ENCODE results near the gene CRACR2A.
A peak's percentile ranks its signal among the peaks of the same experiment; 100 is the strongest.

Gene CRACR2A

DNA sequence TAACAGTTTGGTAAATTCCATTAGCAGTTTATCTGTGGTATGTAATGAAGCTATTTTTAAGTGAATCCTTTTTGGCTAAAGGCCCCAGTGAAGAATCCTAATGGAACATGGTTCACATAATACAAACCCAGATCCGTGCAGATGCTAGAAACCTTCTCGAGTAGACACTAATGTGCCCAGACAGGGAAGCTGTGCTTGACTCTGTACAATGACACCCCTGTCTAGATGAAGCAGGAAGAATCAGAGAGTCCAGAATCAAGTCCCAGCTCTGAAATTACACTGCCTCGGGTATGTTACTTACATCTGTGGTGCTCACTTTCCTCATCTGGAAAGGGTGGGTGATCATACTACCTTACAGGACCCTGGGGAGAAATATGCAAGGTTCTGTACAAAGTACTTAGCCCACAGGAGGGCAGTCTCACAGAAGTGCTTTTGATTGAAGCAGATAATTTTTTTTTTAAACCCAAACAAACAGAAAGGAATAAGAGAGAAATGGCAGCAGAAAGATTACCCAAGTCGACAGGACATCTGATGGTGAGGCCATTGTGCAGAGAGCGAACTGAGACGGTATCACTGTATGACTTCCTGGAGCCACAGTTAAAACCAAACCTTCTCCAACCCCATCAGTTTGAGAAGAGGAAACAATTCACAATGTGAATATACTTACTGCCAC is 8.5 kb downstream of the CRACR2A start:
- H3K9me3 Mint-ChIP-seq = no peaks in the 10 kb centered on the region
- H3K4me1 Mint-ChIP-seq = peaks cover 54% of the 10 kb centered on the region
- H3K36me3 Mint-ChIP-seq = peaks cover 23% of the 10 kb centered on the region
- no peak overlapping the region for H3K4me3 Mint-ChIP-seq
- no peaks in the 10 kb centered on the region for H3K27me3 Mint-ChIP-seq
- H3K27ac Mint-ChIP-seq = peak overlapping the region; percentile 13

DNA sequence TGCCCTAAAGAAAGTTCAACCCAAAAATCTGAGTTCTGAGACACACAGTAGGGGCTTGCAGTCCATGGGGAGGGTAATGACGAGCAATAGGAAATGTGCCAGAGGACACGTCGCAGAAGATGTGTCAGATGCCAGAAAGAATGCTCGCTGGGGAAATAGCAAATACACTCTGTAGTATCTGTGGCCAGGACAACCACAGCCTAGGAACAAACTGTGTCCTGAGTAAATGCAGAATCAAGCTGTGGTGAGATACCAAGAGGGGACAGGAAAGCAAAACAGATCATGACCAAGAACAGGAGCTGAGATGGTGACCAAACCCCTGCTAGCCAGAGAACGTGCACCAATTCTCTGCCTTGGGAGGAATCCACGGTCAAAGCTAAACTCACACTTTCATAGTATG is 9.1 kb downstream of the CRACR2A start:
- peaks cover 23% of the 10 kb centered on the region for H3K36me3 Mint-ChIP-seq
- H3K4me3 Mint-ChIP-seq = no peak overlapping the region
- H3K27me3 Mint-ChIP-seq = no peaks in the 10 kb centered on the region
- peaks cover 50% of the 10 kb centered on the region for H3K4me1 Mint-ChIP-seq
- no peaks in the 10 kb centered on the region for H3K9me3 Mint-ChIP-seq
- H3K27ac Mint-ChIP-seq = peak overlapping the region; percentile 6

GRCh38 chr12:3741882-3742672 is 10.8 kb downstream of the CRACR2A start:
- H3K9me3 Mint-ChIP-seq = no peaks in the 10 kb centered on the region
- peaks cover 28% of the 10 kb centered on the region for H3K36me3 Mint-ChIP-seq
- peaks cover 43% of the 10 kb centered on the region for H3K4me1 Mint-ChIP-seq
- H3K27ac Mint-ChIP-seq = no peak overlapping the region
- H3K4me3 Mint-ChIP-seq = no peak overlapping the region
- no peaks in the 10 kb centered on the region for H3K27me3 Mint-ChIP-seq

GRCh38 chr12:3740480-3741231 is 12.3 kb downstream of the CRACR2A start:
- Mint-ChIP-seq H3K4me1 (peaks cover 34% of the 10 kb centered on the region), H3K9me3 (no peaks in the 10 kb centered on the region), H3K27me3 (no peaks in the 10 kb centered on the region), H3K4me3 (no peak overlapping the region), H3K36me3 (peaks cover 15% of the 10 kb centered on the region), H3K27ac (no peak overlapping the region)

DNA sequence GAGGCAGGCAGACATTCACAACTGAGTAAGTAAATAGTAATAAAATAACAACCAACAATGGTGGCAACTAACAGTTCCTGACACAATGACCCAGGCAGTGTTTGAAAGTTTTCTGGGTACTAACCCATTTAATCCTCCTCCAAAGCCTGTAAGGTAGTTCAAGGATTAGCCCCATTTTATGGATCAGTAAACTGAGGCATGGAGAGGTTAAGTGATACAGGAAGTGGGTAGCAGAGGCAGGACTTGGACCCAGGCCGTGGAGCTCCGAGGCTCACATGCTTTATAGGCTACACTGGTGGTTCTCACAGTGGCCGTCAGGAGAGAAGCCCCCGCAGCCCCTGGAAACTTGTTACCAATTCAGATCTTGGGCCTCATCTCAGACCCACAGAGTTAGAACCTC is 17.5 kb downstream of the CRACR2A start:
- Mint-ChIP-seq H3K27ac (no peak overlapping the region), H3K4me3 (no peak overlapping the region), H3K4me1 (peaks cover 9% of the 10 kb centered on the region), H3K36me3 (peaks cover 17% of the 10 kb centered on the region), H3K27me3 (no peaks in the 10 kb centered on the region), H3K9me3 (no peaks in the 10 kb centered on the region)

DNA sequence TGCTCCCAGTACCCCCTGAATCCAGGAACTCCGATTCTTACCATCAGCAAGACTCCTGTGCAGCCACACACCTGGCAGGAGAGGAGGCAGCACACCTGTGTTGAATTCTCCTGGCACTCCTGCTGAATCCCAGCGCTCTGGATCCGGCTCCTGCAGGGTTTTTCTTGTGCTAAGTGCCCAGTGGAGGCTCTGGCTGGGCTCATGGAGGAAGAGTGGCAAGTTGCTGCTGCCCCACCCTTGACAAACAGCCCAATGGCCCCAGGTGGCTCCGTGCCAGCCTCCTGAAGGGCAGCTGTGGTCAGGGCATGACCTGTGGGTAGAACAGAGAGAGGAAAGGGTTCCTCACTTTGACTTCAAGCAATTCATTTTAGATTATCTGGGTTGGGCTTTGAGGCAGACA is 20.0 kb downstream of the CRACR2A start:
- no peak overlapping the region for H3K27ac Mint-ChIP-seq
- no peaks in the 10 kb centered on the region for H3K9me3 Mint-ChIP-seq
- H3K36me3 Mint-ChIP-seq = peaks cover 20% of the 10 kb centered on the region
- H3K4me3 Mint-ChIP-seq = no peak overlapping the region
- peaks cover 17% of the 10 kb centered on the region for H3K4me1 Mint-ChIP-seq
- H3K27me3 Mint-ChIP-seq = no peaks in the 10 kb centered on the region

DNA sequence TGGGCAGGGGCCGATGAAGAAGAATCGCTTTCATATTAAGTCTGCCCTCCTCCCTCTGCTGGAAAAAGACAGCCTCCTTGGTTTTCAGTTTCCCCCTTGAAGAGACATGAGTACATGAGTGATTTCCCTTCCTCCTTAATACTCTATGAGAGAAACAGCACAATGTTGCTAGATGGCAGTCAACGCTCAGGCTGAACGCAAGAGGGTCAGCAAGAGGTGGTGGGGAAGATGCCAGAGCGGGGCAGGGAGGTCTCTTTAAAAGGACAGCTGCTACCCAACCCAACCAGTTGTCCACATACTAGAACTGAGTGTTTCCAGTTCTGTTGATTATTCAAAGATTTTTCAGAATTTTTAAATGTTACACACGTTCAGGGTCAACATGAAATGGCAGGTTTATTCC is 22.8 kb downstream of the CRACR2A start:
- H3K4me3 Mint-ChIP-seq = no peak overlapping the region
- peaks cover 23% of the 10 kb centered on the region for H3K36me3 Mint-ChIP-seq
- H3K4me1 Mint-ChIP-seq = peaks cover 35% of the 10 kb centered on the region
- H3K27ac Mint-ChIP-seq = no peak overlapping the region
- no peaks in the 10 kb centered on the region for H3K9me3 Mint-ChIP-seq
- H3K27me3 Mint-ChIP-seq = no peaks in the 10 kb centered on the region

- H3K27ac Mint-ChIP-seq = peak overlapping the region; percentile 74
- H3K4me1 Mint-ChIP-seq = peaks cover 35% of the 10 kb centered on the region
- no peaks in the 10 kb centered on the region for H3K27me3 Mint-ChIP-seq
- H3K9me3 Mint-ChIP-seq = no peaks in the 10 kb centered on the region
- H3K36me3 Mint-ChIP-seq = peaks cover 30% of the 10 kb centered on the region
- no peak overlapping the region for H3K4me3 Mint-ChIP-seq
Observed at GRCh38 chr12:3728686-3729085, 24.2 kb downstream of the CRACR2A start.

DNA sequence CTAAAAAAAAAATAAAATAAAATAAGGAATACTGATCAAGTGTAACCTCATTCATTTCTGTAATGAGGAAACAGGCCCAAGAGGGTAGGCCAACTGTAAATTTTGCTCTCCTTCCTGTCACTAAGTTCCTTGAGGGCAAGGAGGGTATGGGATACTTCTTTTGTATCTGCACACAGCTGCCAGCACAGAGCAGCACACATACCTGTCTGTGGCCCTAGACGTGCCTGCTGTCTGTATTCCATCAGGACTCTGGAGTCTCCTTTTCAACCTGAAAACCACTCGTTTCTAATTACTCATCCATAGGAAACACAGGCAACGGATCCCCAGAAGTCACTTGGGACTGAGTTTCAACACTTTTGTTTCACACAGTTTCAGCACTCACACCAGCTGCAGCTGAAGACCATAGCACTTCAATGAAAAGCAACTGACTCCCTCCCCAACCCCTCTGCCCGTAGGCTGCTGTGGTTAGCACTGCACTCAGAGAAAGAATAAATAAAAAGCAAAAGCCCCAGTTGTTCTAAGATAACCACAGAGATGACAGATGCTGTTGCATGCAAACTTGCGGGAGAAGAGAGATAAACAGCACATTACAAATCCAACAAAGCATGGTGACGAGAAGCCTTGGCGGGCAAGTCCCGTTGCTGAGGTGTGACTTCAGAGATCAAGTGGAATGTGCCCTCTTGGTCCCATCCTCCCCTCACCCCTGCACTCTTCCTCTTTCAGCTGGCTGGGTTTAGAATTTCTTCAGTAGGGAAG is 24.9 kb downstream of the CRACR2A start:
- H3K9me3 Mint-ChIP-seq = no peaks in the 10 kb centered on the region
- peak overlapping the region; percentile 74 for H3K27ac Mint-ChIP-seq
- H3K4me1 Mint-ChIP-seq = peaks cover 35% of the 10 kb centered on the region
- H3K27me3 Mint-ChIP-seq = no peaks in the 10 kb centered on the region
- H3K36me3 Mint-ChIP-seq = peaks cover 33% of the 10 kb centered on the region
- peak overlapping the region; percentile 74 for H3K4me3 Mint-ChIP-seq

GRCh38 chr12:3727354-3727753 is 25.6 kb downstream of the CRACR2A start:
- Mint-ChIP-seq H3K4me1 (peaks cover 35% of the 10 kb centered on the region), H3K27ac (no peak overlapping the region), H3K9me3 (no peaks in the 10 kb centered on the region), H3K4me3 (no peak overlapping the region), H3K27me3 (no peaks in the 10 kb centered on the region), H3K36me3 (peaks cover 38% of the 10 kb centered on the region)

GRCh38 chr12:3726456-3726855 is 26.5 kb downstream of the CRACR2A start:
- peak overlapping the region; percentile 11 for H3K4me3 Mint-ChIP-seq
- H3K9me3 Mint-ChIP-seq = peaks cover 4% of the 10 kb centered on the region
- H3K27me3 Mint-ChIP-seq = no peaks in the 10 kb centered on the region
- peaks cover 43% of the 10 kb centered on the region for H3K36me3 Mint-ChIP-seq
- H3K4me1 Mint-ChIP-seq = peaks cover 35% of the 10 kb centered on the region
- H3K27ac Mint-ChIP-seq = no peak overlapping the region

DNA sequence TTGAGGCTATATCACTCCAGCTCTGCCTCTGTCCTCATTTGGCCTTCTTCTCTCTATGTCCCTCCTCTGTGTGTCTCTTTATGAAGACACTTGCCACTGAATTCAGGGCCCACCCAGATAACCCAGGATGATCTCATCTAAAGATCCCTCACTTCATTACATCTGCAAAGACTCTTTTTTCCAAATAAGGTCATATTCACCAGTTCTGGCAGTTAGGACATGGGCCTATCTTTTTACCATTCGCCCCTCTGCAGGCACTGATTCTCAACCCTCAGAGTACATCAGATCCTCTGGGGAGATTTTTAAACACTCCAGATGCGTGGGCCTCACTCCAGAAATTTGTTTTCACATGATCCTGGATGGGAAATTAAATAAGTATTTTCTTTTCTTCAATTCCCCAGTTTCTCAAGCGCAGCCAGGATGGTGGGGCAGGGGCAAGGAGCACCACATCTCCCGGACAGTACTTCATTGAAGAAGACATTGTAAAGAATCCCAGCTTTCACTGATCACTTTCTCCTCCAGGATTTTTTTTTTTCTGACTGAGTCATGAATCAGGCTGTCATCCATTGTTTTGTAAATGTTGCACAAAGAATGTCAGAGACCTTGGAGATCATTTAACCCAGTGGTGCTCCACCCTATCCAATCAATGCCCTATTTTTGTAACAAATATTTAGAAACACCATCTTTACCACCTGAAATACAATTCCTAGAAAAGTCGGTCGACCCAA is 27.4 kb downstream of the CRACR2A start:
- H3K9me3 Mint-ChIP-seq = peaks cover 5% of the 10 kb centered on the region
- no peak overlapping the region for H3K4me3 Mint-ChIP-seq
- peaks cover 34% of the 10 kb centered on the region for H3K4me1 Mint-ChIP-seq
- H3K36me3 Mint-ChIP-seq = peaks cover 42% of the 10 kb centered on the region
- H3K27me3 Mint-ChIP-seq = no peaks in the 10 kb centered on the region
- H3K27ac Mint-ChIP-seq = peak overlapping the region; percentile 36

- Mint-ChIP-seq H3K36me3 (peaks cover 41% of the 10 kb centered on the region), H3K9me3 (peaks cover 5% of the 10 kb centered on the region), H3K4me1 (peaks cover 28% of the 10 kb centered on the region), H3K27ac (no peak overlapping the region), H3K27me3 (no peaks in the 10 kb centered on the region), H3K4me3 (no peak overlapping the region)
Observed at GRCh38 chr12:3723916-3724805, 28.7 kb downstream of the CRACR2A start.

GRCh38 chr12:3722368-3722767 is 30.5 kb downstream of the CRACR2A start:
- Mint-ChIP-seq H3K36me3 (peaks cover 41% of the 10 kb centered on the region), H3K4me3 (no peak overlapping the region), H3K27me3 (no peaks in the 10 kb centered on the region), H3K27ac (no peak overlapping the region), H3K4me1 (peaks cover 13% of the 10 kb centered on the region), H3K9me3 (peaks cover 5% of the 10 kb centered on the region)
